K562 (cell line): ENCODE results near the gene LAMA3. TPM values are rescaled to one million over a fixed set of nuclear protein-coding genes. Genes with fewer than 3 reads are reported as not detected.

Experiments
- ATAC-seq: fragments of 200-7000 bp; cut with Tn5 transposase; 3 replicates; pipeline ENCODE4 v1.9.1; 2020; ENCODE audit warnings: moderate library complexity
- BruUV-seq: library from RNA; stranded (reverse); fragments of 400-500 nt; replicated peaks from 2 replicates; lab custom pipeline; 2021; lab: Mats Ljungman, UMichigan
- CTCF ChIA-PET: fragments of 300-600 bp; formaldehyde crosslinking; extraction: SDS; loops from one replicate; lab custom pipeline; 2021; ENCODE audit warnings: low intra/inter-chr PET ratio; lab: Yijun Ruan, JAX
- POLR2A ChIA-PET: fragments of 300-600, 350-650 bp; sonication (Branson Sonifier 250); formaldehyde crosslinking; extraction: SDS; loops from one replicate; lab custom pipeline; 2021; ENCODE audit warnings: antibody characterized with exemption, inconsistent platforms; lab: Yijun Ruan, JAX
- DNase-seq, 4 experiments: peaks; one replicate each; pipeline versions ENCODE4 v3.0.0 to v3.0.0-alpha.2; 2011 to 2018; ENCODE audit warnings: low spot score in 3 of 4, mixed read lengths in 3 of 4; ENCODE audit errors: extremely low read depth in 1 of 4
- FAIRE-seq: peaks from 2 replicates; lab custom pipeline; 2011; peaks lifted over from hg19 to GRCh38; lab: Jason Lieb, UNC
- H2AFZ ChIP-seq: 2 replicates; pipeline ENCODE4 v1.6.0; 2011; ENCODE audit warnings: low read depth, low read length, control low read depth, inconsistent platforms
- H3K27ac ChIP-seq: fragments of 200-600 bp; 3 replicates; pipeline ENCODE4 v1.8.0; 2011; ENCODE audit warnings: low read depth, mild to moderate bottlenecking, control low read depth, inconsistent platforms, low read length, moderate library complexity, mixed read lengths; ENCODE audit errors: extremely low read depth
- H3K27me3 ChIP-seq, 2 experiments: fragments of 300-600 bp in 1 of 2; 2 replicates in 1 of 2; 3 replicates in 1 of 2; pipeline versions ENCODE4 v1.6.0 to v1.8.0; 2011; ENCODE audit warnings: inconsistent platforms in 2 of 2, low read length in 2 of 2, mild to moderate bottlenecking in 1 of 2, mixed read lengths in 1 of 2, moderate library complexity in 1 of 2; ENCODE audit not compliant: control insufficient read depth in 2 of 2, insufficient read depth in 2 of 2
- H3K36me3 ChIP-seq: fragments of 300-600 bp; 3 replicates; pipeline ENCODE4 v1.8.0; 2011; ENCODE audit warnings: mild to moderate bottlenecking, low read length, inconsistent platforms; ENCODE audit not compliant: control insufficient read depth, insufficient read depth
- H3K4me1 ChIP-seq, 2 experiments: fragments of 200-600 bp in 1 of 2; replicated peaks in 1 of 2; 2 replicates in 1 of 2; 3 replicates in 1 of 2; pipeline versions ENCODE4 v1.5.1 to v1.8.0; 2011; ENCODE audit warnings: inconsistent platforms in 2 of 2, low read length in 2 of 2, mild to moderate bottlenecking in 1 of 2, mixed read lengths in 1 of 2, moderate library complexity in 1 of 2; ENCODE audit not compliant: control insufficient read depth in 2 of 2, insufficient read depth in 2 of 2
- H3K4me2 ChIP-seq: 2 replicates; pipeline ENCODE4 v1.6.1; 2011; ENCODE audit warnings: low read length, control low read depth, inconsistent platforms, mixed read lengths; ENCODE audit not compliant: insufficient read depth
- H3K4me3 ChIP-seq: fragments of 200-600 bp; sonication (generic), shearing (Covaris generic); 2 replicates; pipeline ENCODE4 v1.5.1; 2016; ENCODE audit warnings: control low read depth, inconsistent platforms
- H3K79me2 ChIP-seq: fragments of 200-600 bp; 3 replicates; pipeline ENCODE4 v1.8.0; 2011; ENCODE audit warnings: low read length, inconsistent platforms; ENCODE audit not compliant: control insufficient read depth, insufficient read depth
- H3K9ac ChIP-seq, 2 experiments: 2 replicates each; pipeline versions ENCODE4 v1.6.0 to v1.6.1; 2011; ENCODE audit warnings: low read depth in 2 of 2, low read length in 2 of 2, control low read depth in 1 of 2, inconsistent platforms in 1 of 2, mild to moderate bottlenecking in 1 of 2, mixed read lengths in 1 of 2; ENCODE audit not compliant: insufficient read depth in 1 of 2
- H3K9me1 ChIP-seq: one replicate; pipeline ENCODE4 v1.6.0; 2011; ENCODE audit warnings: inconsistent platforms, mild to moderate bottlenecking, low read length, moderate library complexity; ENCODE audit not compliant: control insufficient read depth, insufficient read depth
- H3K9me3 ChIP-seq: replicated peaks from 2 replicates; pipeline ENCODE4 v1.5.1; 2011; ENCODE audit warnings: low read depth, low read length, inconsistent platforms; ENCODE audit not compliant: control insufficient read depth, insufficient read depth
- H4K20me1 ChIP-seq: replicated peaks from 2 replicates; pipeline ENCODE4 v1.6.1; 2011; ENCODE audit warnings: low read length, inconsistent platforms, mixed read lengths; ENCODE audit not compliant: control insufficient read depth, insufficient read depth
- ARID1B ChIP-seq: fragments of 450-650 bp; IDR thresholded peaks from 2 replicates; pipeline ENCODE4 v1.6.1; 2016; ENCODE audit warnings: antibody characterized with exemption, mild to moderate bottlenecking, inconsistent platforms
- ATF3 ChIP-seq, 2 experiments: fragments of 450-650 bp in 1 of 2; sonication (generic) in 1 of 2; formaldehyde crosslinking in 1 of 2; IDR thresholded peaks in 1 of 2; conservative IDR thresholded peaks in 1 of 2; 2 replicates each; pipeline versions ENCODE4 v1.6.1 to v1.8.1; 2016 to 2023; ENCODE audit warnings: mild to moderate bottlenecking in 2 of 2, moderate library complexity in 2 of 2, inconsistent platforms in 1 of 2, missing genetic modification reagents in 1 of 2
- CBFA2T2 ChIP-seq: fragments of 450-650 bp; conservative IDR thresholded peaks from 2 replicates; pipeline ENCODE4 v1.6.1; 2017; ENCODE audit warnings: mild to moderate bottlenecking
- CBFA2T3 ChIP-seq: fragments of 450-650 bp; IDR thresholded peaks from 2 replicates; pipeline ENCODE4 v1.6.1; 2017
- CCAR2 ChIP-seq: fragments of 200-400 bp; formaldehyde crosslinking; IDR thresholded peaks from 2 replicates; pipeline ENCODE4 v1.6.1; 2017; ENCODE audit warnings: mild to moderate bottlenecking, low read depth, low read length
- CREM ChIP-seq: IDR thresholded peaks from 2 replicates; pipeline ENCODE4 v1.6.1; 2014; ENCODE audit warnings: antibody characterized with exemption, low read depth
- CTBP1 ChIP-seq: fragments of 450-650 bp; IDR thresholded peaks from 2 replicates; pipeline ENCODE4 v1.6.1; 2016; ENCODE audit warnings: borderline replicate concordance
- EGR1 ChIP-seq: fragments of 450-650 bp; conservative IDR thresholded peaks from 2 replicates; pipeline ENCODE4 v1.6.1; 2017; ENCODE audit warnings: mild to moderate bottlenecking
- FOXJ2 ChIP-seq: fragments of 200-800 bp; sonication (Bioruptor generic); IDR thresholded peaks from 2 replicates; pipeline ENCODE4 v1.6.1; 2016; ENCODE audit warnings: missing genetic modification characterization, missing compliant biosample characterization
- MBD1 ChIP-seq: fragments of 250-450 bp; sonication (Bioruptor Pico); IDR thresholded peaks from 2 replicates; pipeline ENCODE4 v1.8.0; 2022; ENCODE audit warnings: inconsistent platforms
- MTA2 ChIP-seq: fragments of 450-650 bp; IDR thresholded peaks from 2 replicates; pipeline ENCODE4 v1.6.1; 2016; ENCODE audit warnings: low read depth
- RCOR1 ChIP-seq, 2 experiments: IDR thresholded peaks; 2 replicates each; pipeline ENCODE4 v1.6.1; 2012; ENCODE audit warnings: low read depth in 2 of 2, low read length in 2 of 2, borderline replicate concordance in 1 of 2, improper control_type of control experiment in 1 of 2
- RREB1 ChIP-seq: fragments of 250-450 bp; sonication (Bioruptor Pico); IDR thresholded peaks from 2 replicates; pipeline ENCODE4 v1.4.0; 2020
- TCF3 ChIP-seq: sonication (generic); formaldehyde crosslinking; IDR thresholded peaks from 2 replicates; pipeline ENCODE4 v1.4.0; 2020; ENCODE audit warnings: mild to moderate bottlenecking, missing genetic modification reagents
- WGBS: fragments of 100-300 bp; shearing (Covaris generic); methylation state at CpG from one replicate; pipeline ENCODE4 v1.1.6; 2016; ENCODE audit warnings: low coverage, mixed read lengths; ENCODE audit not compliant: insufficient coverage; ENCODE audit errors: missing lambda C conversion rate; 5-methylcytosine and 5-hydroxymethylcytosine counted together
- in situ Hi-C: fragments of 300-500 bp; cut with MboI; formaldehyde crosslinking; loops from 4 replicates; pipeline ENCODE4 v1.15.0; 2018; ENCODE audit warnings: inconsistent platforms, mixed read lengths
- intact Hi-C: fragments of 100-400 bp; cut with micrococcal nuclease; formaldehyde crosslinking; loops from 2 replicates; pipeline ENCODE4 v1.14.2; 2022
- polyA plus RNA-seq, 8 experiments: library from polyadenylated mRNA; depleted of rRNA in 4 of 8; stranded (reverse) in 5 of 8; unstranded in 3 of 8; fragments of >200 nt; fragmentation: Nextera tagmentation in 2 of 8; fragmentation: Illumina TruSeq in 1 of 8; extraction: Ambion mirVana in 2 of 8; extraction: Trizol in 1 of 8; gene quantifications; 2 replicates each; pipeline versions ENCODE4 v1.2.1 to v1.2.3, GENCODE V29; 2011 to 2014; ENCODE audit warnings: inconsistent platforms in 1 of 8, missing spikeins in 1 of 8
- total RNA-seq, 7 experiments: library from RNA; depleted of rRNA in 6 of 7; stranded (reverse); fragments of >200 nt in 6 of 7; fragmentation: Illumina TruSeq in 2 of 7; extraction: Trizol in 2 of 7; gene quantifications; 2 replicates each; pipeline versions ENCODE4 v1.2.1 to v1.2.3, GENCODE V29; 2011 to 2021; ENCODE audit warnings: low replicate concordance in 1 of 7

LAMA3 gene
- total and polyA plus RNA-seq, 9 of the 15 experiments (the other 6 are each of a cell fraction or from before 2014, with no cell fraction given) = 0.07 TPM; not detected in 8

GRCh38 chr18:23718243-23718720 lies 29.0 kb downstream of the LAMA3 start:
- ChIA-PET CTCF (no interaction called here), POLR2A (no interaction called here)
- H3K36me3 ChIP-seq = no peaks in the 10 kb centered on the region
- H3K27me3 ChIP-seq = peaks cover 2% of the 10 kb centered on the region in 2 experiments; a peak in 3 of 5 replicates
- no peak overlapping the region for H3K27ac ChIP-seq
- H3K79me2 ChIP-seq = no peaks in the 10 kb centered on the region
- no peak overlapping the region for H3K4me2 ChIP-seq
- H4K20me1 ChIP-seq = no peaks in the 10 kb centered on the region
- peak; percentile 29; the same call in 1 of the 2 replicates for TF ChIP-seq TCF3
- peak; percentile 78 for TF ChIP-seq EGR1
- TF ChIP-seq MBD1 = no peak
- no peak for TF ChIP-seq CCAR2
- peak; percentile 52; the same call in 1 of the 2 replicates for TF ChIP-seq ATF3 (IDR thresholded peaks at IDR 0.05)
- no peak for TF ChIP-seq ATF3 (CRISPR knock-in tag; conservative IDR thresholded peaks at IDR 0.05)
- peak; percentile 54 for TF ChIP-seq CBFA2T3
- TF ChIP-seq MTA2 = 0 out of 2 replicates have a peak, but pooled peaks have one; percentile 16
- TF ChIP-seq ARID1B = peak; percentile 59
- no peak for TF ChIP-seq FOXJ2
- 0 out of 2 replicates have a peak, but pooled peaks have one; percentile 31 for TF ChIP-seq CREM
- peak; percentile 72 for TF ChIP-seq CTBP1
- TF ChIP-seq CBFA2T2 = 0 out of 2 replicates have a peak, but pooled peaks have one; percentile 19
- 0 out of 2 replicates have a peak, but pooled peaks have one; percentile 69 for TF ChIP-seq RREB1 (CRISPR knock-in tag)
- peak in 1 of 2 experiments; percentile 34; a peak in 1 of 4 replicates for TF ChIP-seq RCOR1 (IDR thresholded peaks at IDR 0.05; ENCODE audit: borderline replicate concordance in 1 of 2, low read depth in 2 of 2, low read length in 2 of 2)
- H3K4me1 ChIP-seq = peaks cover 0 to 31% of the 10 kb centered on the region in 2 experiments; a peak in 3 of 5 replicates
- H2AFZ ChIP-seq = no peak overlapping the region
- H3K4me3 ChIP-seq = no peak overlapping the region
- no peaks in the 10 kb centered on the region for H3K9me1 ChIP-seq
- WGBS = 2% methylated on average over 5 of the region's 5 CpGs
- peak in 3 of 4 experiments; percentile 19 to 49 (median 43) for DNase-seq
- in situ Hi-C loops (loop anchor here (10.0 kb wide), 1 partner anchor 213 kb away; the partner anchor contains the start of gene RMC1), intact Hi-C loops (no loop called here)
- FAIRE-seq = no peak
- H3K9me3 ChIP-seq = no peaks in the 10 kb centered on the region
- H3K9ac ChIP-seq = no peak overlapping the region
- BruUV-seq = no TSS peak
- ATAC-seq = peak; percentile 65
